GM12878 (cell line): Measurements from ENCODE around the gene FAM228B. TPM values are rescaled to one million over a fixed set of nuclear protein-coding genes. Genes with fewer than 3 reads are reported as not detected.

Experiments used
- ATAC-seq: fragments of 200-7000 bp; cut with Tn5 transposase; 3 replicates; pipeline ENCODE4 v1.9.1; 2020; ENCODE audit warnings: mild to moderate bottlenecking, moderate library complexity
- BruUV-seq: library from RNA; stranded (reverse); fragments of 400-500 nt; replicated peaks from 2 replicates; lab custom pipeline; 2021; lab: Mats Ljungman, UMichigan
- CTCF ChIA-PET: fragments of 300-600 bp; sonication (Branson Sonifier 250); formaldehyde crosslinking; extraction: SDS; loops from one replicate; lab custom pipeline; 2021; ENCODE audit warnings: inconsistent platforms; lab: Yijun Ruan, JAX
- POLR2A ChIA-PET: fragments of 350-600 bp; formaldehyde crosslinking; extraction: SDS; loops from one replicate; lab custom pipeline; 2021; ENCODE audit warnings: inconsistent platforms; lab: Charles Lee
- RAD21 ChIA-PET: fragments of 300-600 bp; sonication (Branson Sonifier 250); formaldehyde crosslinking; loops from one replicate; lab custom pipeline; 2023; ENCODE audit warnings: antibody characterized with exemption; ENCODE audit not compliant: unreplicated experiment; lab: Charles Lee
- SMC1A ChIA-PET: fragments of 300-600 bp; sonication (Branson Sonifier 250); formaldehyde crosslinking; loops from one replicate; lab custom pipeline; 2023; ENCODE audit not compliant: unreplicated experiment, uncharacterized antibody; lab: Charles Lee
- DNase-seq: peaks from one replicate; pipeline ENCODE4 v3.0.0-alpha.2; 2011; ENCODE audit warnings: low read depth, low spot score
- FAIRE-seq: peaks from 3 replicates; lab custom pipeline; 2011; peaks lifted over from hg19 to GRCh38; lab: Jason Lieb, UNC
- H2AFZ ChIP-seq: 2 replicates; pipeline ENCODE4 v1.6.0; 2011; ENCODE audit warnings: low read depth, low read length, control low read depth; ENCODE audit not compliant: control insufficient read depth
- H3K27ac ChIP-seq: 2 replicates; pipeline ENCODE4 v1.5.1; 2011; ENCODE audit warnings: control low read depth; ENCODE audit not compliant: control insufficient read depth, insufficient read depth
- H3K27me3 ChIP-seq, 2 experiments: replicated peaks in 1 of 2; 2 replicates each; pipeline versions ENCODE4 v1.6.0 to v1.6.1; 2011; ENCODE audit warnings: low read length in 1 of 2; ENCODE audit not compliant: control insufficient read depth in 2 of 2, insufficient read depth in 2 of 2
- H3K36me3 ChIP-seq, 2 experiments: 2 replicates each; pipeline ENCODE4 v1.5.1; 2011; ENCODE audit warnings: low read length in 1 of 2; ENCODE audit not compliant: control insufficient read depth in 2 of 2, insufficient read depth in 2 of 2
- H3K4me1 ChIP-seq: 2 replicates; pipeline ENCODE4 v1.6.1; 2011; ENCODE audit warnings: mild to moderate bottlenecking, low read length, moderate library complexity, mixed read lengths; ENCODE audit not compliant: control insufficient read depth, insufficient read depth
- H3K4me2 ChIP-seq: 2 replicates; pipeline ENCODE4 v1.6.0; 2011; ENCODE audit warnings: control low read depth; ENCODE audit not compliant: control insufficient read depth, insufficient read depth
- H3K4me3 ChIP-seq: fragments of 200-600 bp; sonication (generic); 2 replicates; pipeline ENCODE4 v1.5.1; 2016
- H3K79me2 ChIP-seq: 2 replicates; pipeline ENCODE4 v1.6.0; 2011; ENCODE audit warnings: low read length; ENCODE audit not compliant: control insufficient read depth, insufficient read depth
- H3K9ac ChIP-seq: 2 replicates; pipeline ENCODE4 v1.8.0; 2011; ENCODE audit warnings: low read length, control low read depth, mixed read lengths; ENCODE audit not compliant: control insufficient read depth, insufficient read depth
- H3K9me3 ChIP-seq: replicated peaks from 3 replicates; pipeline ENCODE4 v1.5.1; 2011; ENCODE audit warnings: mild to moderate bottlenecking, low read length; ENCODE audit not compliant: control insufficient read depth, insufficient read depth
- H4K20me1 ChIP-seq: 2 replicates; pipeline ENCODE4 v1.6.0; 2011; ENCODE audit not compliant: control insufficient read depth, insufficient read depth
- BCL3 ChIP-seq: IDR thresholded peaks from 2 replicates; pipeline ENCODE4 v1.6.1; 2011; ENCODE audit warnings: borderline replicate concordance, low read depth, mild to moderate bottlenecking, moderate library complexity, low read length; ENCODE audit not compliant: insufficient read depth, poor library complexity, severe bottlenecking
- E2F8 ChIP-seq: fragments of 450-650 bp; IDR thresholded peaks from 2 replicates; pipeline ENCODE4 v1.6.1; 2018; ENCODE audit warnings: mild to moderate bottlenecking, low read depth, moderate library complexity; ENCODE audit not compliant: partially characterized antibody
- HDGF ChIP-seq: fragments of 450-650 bp; IDR thresholded peaks from 2 replicates; pipeline ENCODE4 v1.6.1; 2016; ENCODE audit warnings: antibody characterized with exemption
- MYB ChIP-seq: fragments of 150-350 bp; IDR thresholded peaks from 2 replicates; pipeline ENCODE4 v1.6.1; 2014; ENCODE audit warnings: mild to moderate bottlenecking, low read depth, low read length, borderline replicate concordance
- NFIC ChIP-seq: IDR thresholded peaks from 2 replicates; pipeline ENCODE4 v1.6.1; 2012; ENCODE audit warnings: low read depth, mild to moderate bottlenecking, inconsistent platforms, low read length, moderate library complexity
- NR2C1 ChIP-seq: fragments of 450-650 bp; IDR thresholded peaks from 2 replicates; pipeline ENCODE4 v1.6.1; 2017; ENCODE audit warnings: antibody characterized with exemption, mild to moderate bottlenecking, moderate library complexity
- ZBTB11 ChIP-seq: fragments of 450-650 bp; formaldehyde crosslinking; IDR thresholded peaks from 2 replicates; pipeline ENCODE4 v1.5.0; 2022; ENCODE audit warnings: mild to moderate bottlenecking, missing genetic modification characterization
- WGBS: methylation state at CpG from one replicate; pipeline ENCODE4 v1.1.6; 2016; ENCODE audit warnings: low lambda C conversion rate; ENCODE audit not compliant: insufficient replicate concordance, insufficient coverage; ENCODE audit errors: missing lambda C conversion rate; 5-methylcytosine and 5-hydroxymethylcytosine counted together
- in situ Hi-C: fragments of 300-500 bp; cut with MboI; formaldehyde crosslinking; loops from 9 replicates; pipeline ENCODE4 v1.14.3; 2018; ENCODE audit warnings: mixed read lengths
- intact Hi-C: fragments of 100-400 bp; cut with micrococcal nuclease; formaldehyde crosslinking; loops from one replicate; pipeline ENCODE4 v1.14.2; 2022; ENCODE audit not compliant: unreplicated experiment
- polyA plus RNA-seq, 11 experiments: library from polyadenylated mRNA; depleted of rRNA in 4 of 11; unstranded in 6 of 11; stranded (reverse) in 5 of 11; fragments of >200 nt; fragmentation: Nextera tagmentation in 4 of 11; fragmentation: Illumina TruSeq in 1 of 11; extraction: Ambion mirVana in 4 of 11; extraction: Trizol in 1 of 11; gene quantifications; 1 replicate in 1 of 11; 2 replicates in 10 of 11; pipeline versions ENCODE4 v1.2.1 to v1.2.3, GENCODE V29; 2011 to 2016; ENCODE audit warnings: inconsistent platforms in 2 of 11, missing spikeins in 2 of 11, low read depth in 1 of 11
- total RNA-seq, 4 experiments: library from RNA; depleted of rRNA in 3 of 4; stranded (reverse); fragments of >200 nt in 3 of 4; fragmentation: Illumina TruSeq in 1 of 4; extraction: Trizol in 1 of 4; gene quantifications; 2 replicates each; pipeline versions ENCODE4 v1.2.1 to v1.2.3, GENCODE V29; 2013 to 2021

The FAM228B gene
- total and polyA plus RNA-seq, 10 of the 15 experiments (the other 5 are each of a cell fraction or from before 2014, with no cell fraction given) = 3.9 to 11.0 (median 7.5) TPM

- TF ChIP-seq E2F8 = no peak
- TF ChIP-seq NFIC = no peak
- no peak for TF ChIP-seq MYB
- no peak for TF ChIP-seq HDGF
- no peak for TF ChIP-seq NR2C1
- TF ChIP-seq ZBTB11 (CRISPR knock-in tag) = no peak
- TF ChIP-seq, all 136 proteins: peak for 0
Observed at GRCh38 chr2:24210106-24210455, 86.8 kb downstream of the FAM228B start (continued).

GRCh38 chr2:24210723-24211122 is 87.5 kb downstream of the FAM228B start:
- WGBS = 99% methylated on average over 21 of the region's 21 CpGs
- DNase-seq = no peak
- no peak overlapping the region for H3K4me2 ChIP-seq
- no peak overlapping the region for H3K27ac ChIP-seq
- no peaks in the 10 kb centered on the region for H3K27me3 ChIP-seq
- H3K9me3 ChIP-seq = no peaks in the 10 kb centered on the region
- TF ChIP-seq BCL3 = no peak
- intact Hi-C loops (no loop called here), in situ Hi-C loops (no loop called here)
- BruUV-seq = no TSS peak
- H2AFZ ChIP-seq = no peak overlapping the region
- H3K4me3 ChIP-seq = no peak overlapping the region
- peaks cover 15 to 26% of the 10 kb centered on the region in 2 experiments; a peak in 3 of 4 replicates for H3K36me3 ChIP-seq
- no peaks in the 10 kb centered on the region for H4K20me1 ChIP-seq
- SMC1A ChIA-PET = interaction anchor here (1.0 to 1.6 kb wide), 2 partner anchors 16 to 132 kb away, joined by 3 read pairs; no protein-coding TSS in a partner anchor
- no peak for ATAC-seq
- H3K4me1 ChIP-seq = peaks cover 6% of the 10 kb centered on the region
- H3K9ac ChIP-seq = no peak overlapping the region
- no peak for FAIRE-seq
- RAD21 ChIA-PET = no interaction called here
- POLR2A ChIA-PET = no interaction called here
- H3K79me2 ChIP-seq = no peaks in the 10 kb centered on the region
- CTCF ChIA-PET = interaction anchor here (0.6 to 1.6 kb wide), 2 partner anchors 86 to 127 kb away, joined by 3 read pairs; no protein-coding TSS in a partner anchor
